Activated CD4-positive, alpha-beta T cell treated with anti-CD3 and anti-CD28 coated beads, Interleukin-2, Interleukin-4, amounts not matched to agents 100 ng/mL and 50 ng/mL, durations not matched to agents 16 hours and 8 hours (primary cell): Measurements from ENCODE around the gene OR52E4.

Experiments used
- DNase-seq: peaks from one replicate; pipeline ENCODE4 v3.0.0-alpha.2; 2020; ENCODE audit warnings: low spot score

OR52E4 gene

GRCh38 chr11:5929571-5930368 lies 49.3 kb downstream of the OR52E4 start:
- DNase-seq: no peak

GRCh38 chr11:5930614-5931013 lies 50.2 kb downstream of the OR52E4 start:
- DNase-seq: no peak

GRCh38 chr11:5931061-5931460 lies 50.6 kb downstream of the OR52E4 start:
- DNase-seq: no peak

- DNase-seq: no peak
Measured at GRCh38 chr11:5932671-5933070, 52.2 kb downstream of the OR52E4 start.

- DNase-seq: no peak
Measured at GRCh38 chr11:5933116-5933515, 52.7 kb downstream of the OR52E4 start.
